HepG2 (cell line): ENCODE data around the gene GFRAL. TPM values are rescaled to one million over a fixed set of nuclear protein-coding genes. Genes with fewer than 3 reads are reported as not detected.

Experiments
- ATAC-seq: fragments of 200-7000 bp; cut with Tn5 transposase; 3 replicates; pipeline ENCODE4 v1.9.1; 2020; ENCODE audit warnings: mild to moderate bottlenecking, moderate library complexity
- BruUV-seq: library from RNA; stranded (reverse); fragments of 400-500 nt; replicated peaks from 2 replicates; lab custom pipeline; 2021; lab: Mats Ljungman, UMichigan
- CTCF ChIA-PET: fragments of 300-600 bp; formaldehyde crosslinking; extraction: SDS; loops from one replicate; lab custom pipeline; 2021; ENCODE audit warnings: low total read pairs, inconsistent platforms, low intra/inter-chr PET ratio; lab: Yijun Ruan, JAX
- POLR2A ChIA-PET: fragments of 350-600 bp; sonication (Branson Sonifier 250); formaldehyde crosslinking; loops from one replicate; lab custom pipeline; 2020; ENCODE audit warnings: antibody characterized with exemption, inconsistent platforms; lab: Yijun Ruan, JAX
- DNase-seq: peaks from one replicate; pipeline ENCODE4 v3.0.0-alpha.2; 2015; ENCODE audit warnings: low spot score
- FAIRE-seq: peaks from 3 replicates; lab custom pipeline; 2011; peaks lifted over from hg19 to GRCh38; lab: Jason Lieb, UNC
- H2AFZ ChIP-seq: one replicate; pipeline ENCODE4 v1.6.1; 2011; ENCODE audit warnings: low read length, inconsistent platforms
- H3K27ac ChIP-seq: fragments of 300-600 bp; 3 replicates; pipeline ENCODE4 v1.8.0; 2011; ENCODE audit warnings: mixed run types, mild to moderate bottlenecking, mixed read lengths, low read length, inconsistent platforms; ENCODE audit not compliant: insufficient read depth; ENCODE audit errors: extremely low read length
- H3K27me3 ChIP-seq, 2 experiments: fragments of 200-600 bp in 1 of 2; 2 replicates in 1 of 2; 3 replicates in 1 of 2; pipeline versions ENCODE4 v1.6.0 to v1.8.0; 2011; ENCODE audit warnings: low read length in 2 of 2, mild to moderate bottlenecking in 2 of 2, moderate library complexity in 2 of 2, inconsistent platforms in 1 of 2; ENCODE audit not compliant: insufficient read depth in 2 of 2, control insufficient read depth in 1 of 2
- H3K36me3 ChIP-seq, 2 experiments: fragments of 200-600 bp in 1 of 2; replicated peaks in 1 of 2; 2 replicates in 1 of 2; 3 replicates in 1 of 2; pipeline versions ENCODE4 v1.5.1 to v1.8.0; 2011; ENCODE audit warnings: low read length in 2 of 2, inconsistent platforms in 1 of 2; ENCODE audit not compliant: insufficient read depth in 2 of 2, control insufficient read depth in 1 of 2
- H3K4me1 ChIP-seq: 2 replicates; pipeline ENCODE4 v1.5.1; 2012; ENCODE audit warnings: low read length, inconsistent platforms; ENCODE audit not compliant: insufficient read depth
- H3K4me2 ChIP-seq: 2 replicates; pipeline ENCODE4 v1.6.0; 2011; ENCODE audit warnings: low read depth, low read length, inconsistent platforms
- H3K4me3 ChIP-seq, 3 experiments: fragments of 200-600 bp in 1 of 3; sonication (generic), shearing (Covaris generic) in 1 of 3; replicated peaks in 1 of 3; 2 replicates each; pipeline ENCODE4 v1.5.1; 2011 to 2016; ENCODE audit warnings: low read length in 3 of 3, inconsistent platforms in 2 of 3, low read depth in 2 of 3, mild to moderate bottlenecking in 2 of 3, control low read depth in 1 of 3, mixed read lengths in 1 of 3; ENCODE audit not compliant: insufficient read depth in 1 of 3
- H3K79me2 ChIP-seq: one replicate; pipeline ENCODE4 v1.6.1; 2011; ENCODE audit warnings: low read length, inconsistent platforms; ENCODE audit not compliant: insufficient read depth
- H3K9ac ChIP-seq: 2 replicates; pipeline ENCODE4 v1.6.0; 2011; ENCODE audit warnings: mild to moderate bottlenecking, low read depth, low read length, inconsistent platforms; ENCODE audit not compliant: insufficient read depth
- H3K9me3 ChIP-seq: 2 replicates; pipeline ENCODE4 v1.5.1; 2012; ENCODE audit warnings: mild to moderate bottlenecking, low read length
- H4K20me1 ChIP-seq: 2 replicates; pipeline ENCODE4 v1.6.0; 2011; ENCODE audit warnings: inconsistent platforms, mild to moderate bottlenecking, low read length, moderate library complexity; ENCODE audit not compliant: insufficient read depth
- GABPB1 ChIP-seq: IDR thresholded peaks from 2 replicates; pipeline ENCODE4 v1.6.1; 2016; ENCODE audit warnings: mild to moderate bottlenecking, missing genetic modification reagents, moderate library complexity, missing compliant biosample characterization
- NR1H2 ChIP-seq: sonication (generic); formaldehyde crosslinking; IDR thresholded peaks from 2 replicates; pipeline ENCODE4 v1.8.1; 2022; ENCODE audit warnings: low read depth, missing genetic modification reagents, borderline replicate concordance
- NR2C2 ChIP-seq: sonication (generic); formaldehyde crosslinking; IDR thresholded peaks from 2 replicates; pipeline ENCODE4 v1.4.0; 2020; ENCODE audit warnings: missing genetic modification reagents, mild to moderate bottlenecking, moderate library complexity, borderline replicate concordance
- PRDM15 ChIP-seq: sonication (generic); formaldehyde crosslinking; IDR thresholded peaks from 2 replicates; pipeline ENCODE4 v1.4.0; 2020; ENCODE audit warnings: missing genetic modification reagents
- SKI ChIP-seq: fragments of 450-650 bp; IDR thresholded peaks from one replicate; pipeline ENCODE4 v1.6.1; 2018; ENCODE audit warnings: mild to moderate bottlenecking; ENCODE audit not compliant: partially characterized antibody
- TCF7 ChIP-seq: sonication (generic); IDR thresholded peaks from 2 replicates; pipeline ENCODE4 v1.6.1; 2016; ENCODE audit warnings: antibody characterized with exemption, low read depth
- ZEB1 ChIP-seq: IDR thresholded peaks from 2 replicates; pipeline ENCODE4 v1.6.1; 2012; ENCODE audit warnings: mild to moderate bottlenecking, low read depth, inconsistent platforms; ENCODE audit not compliant: insufficient replicate concordance
- ZGPAT ChIP-seq: IDR thresholded peaks from 2 replicates; pipeline ENCODE4 v1.6.1; 2016; ENCODE audit warnings: mild to moderate bottlenecking
- ZNF138 ChIP-seq: sonication (generic); formaldehyde crosslinking; IDR thresholded peaks from 2 replicates; pipeline ENCODE4 v1.5.0; 2020; ENCODE audit warnings: mild to moderate bottlenecking, low read depth, missing genetic modification reagents
- ZNF3 ChIP-seq: IDR thresholded peaks from 2 replicates; pipeline ENCODE4 v1.7.0; 2017; ENCODE audit warnings: inconsistent platforms
- ZNF331 ChIP-seq: sonication (generic); formaldehyde crosslinking; IDR thresholded peaks from 2 replicates; pipeline ENCODE4 v1.4.0; 2020; ENCODE audit warnings: missing genetic modification reagents
- ZNF562 ChIP-seq: sonication (generic); formaldehyde crosslinking; IDR thresholded peaks from 2 replicates; pipeline ENCODE4 v1.8.0; 2022; ENCODE audit warnings: missing genetic modification reagents, borderline replicate concordance
- ZNF570 ChIP-seq: sonication (generic); formaldehyde crosslinking; IDR thresholded peaks from 2 replicates; pipeline ENCODE4 v1.4.0; 2020; ENCODE audit warnings: mild to moderate bottlenecking, missing genetic modification reagents, borderline replicate concordance
- ZNF607 ChIP-seq: sonication (generic); formaldehyde crosslinking; IDR thresholded peaks from 2 replicates; pipeline ENCODE4 v1.5.1; 2020; ENCODE audit warnings: missing genetic modification reagents, mild to moderate bottlenecking, borderline replicate concordance
- ZNF800 ChIP-seq: sonication (generic); formaldehyde crosslinking; IDR thresholded peaks from 2 replicates; pipeline ENCODE4 v1.4.0; 2020; ENCODE audit warnings: missing genetic modification reagents
- WGBS: methylation state at CpG from one replicate; pipeline ENCODE4 v1.1.6; 2017; ENCODE audit warnings: low lambda C conversion rate; 5-methylcytosine and 5-hydroxymethylcytosine counted together
- in situ Hi-C: cut with HindIII; loops from 2 replicates; pipeline ENCODE4 v1.10.0; 2017; ENCODE audit warnings: low pct_unique_long_range_greater_than_20kb; ENCODE audit not compliant: extremely low pct_ligation_motif_present
- intact Hi-C: fragments of 100-400 bp; cut with micrococcal nuclease; formaldehyde crosslinking; loops from one replicate; pipeline ENCODE4 v1.10.0; 2022; ENCODE audit not compliant: unreplicated experiment
- polyA plus RNA-seq, 8 experiments: library from polyadenylated mRNA; depleted of rRNA in 3 of 8; stranded (reverse) in 7 of 8; unstranded in 1 of 8; fragments of >200 nt; fragmentation: Illumina TruSeq in 4 of 8; extraction: Trizol in 4 of 8; gene quantifications; 2 replicates each; pipeline versions ENCODE4 v1.2.1 to v1.2.3, GENCODE V29; 2011 to 2016; ENCODE audit warnings: low read depth in 4 of 8, missing spikeins in 1 of 8, mixed read lengths in 1 of 8; ENCODE audit not compliant: insufficient read depth in 1 of 8
- total RNA-seq, 5 experiments: library from RNA; depleted of rRNA; stranded (reverse); fragments of >200 nt; fragmentation: Illumina TruSeq; extraction: Trizol; gene quantifications; 2 replicates each; pipeline ENCODE4 v1.2.3, GENCODE V29; 2016; ENCODE audit warnings: low read depth in 1 of 5
- TF ChIP-seq, protein P1 (sequence below): sonication (generic); formaldehyde crosslinking; IDR thresholded peaks from 2 replicates; pipeline ENCODE4 v1.8.1; 2022; ENCODE audit warnings: low read depth, mild to moderate bottlenecking, missing genetic modification reagents

The GFRAL gene
- total and polyA plus RNA-seq, 2 of the 13 experiments (the other 11 are each of a cell fraction or from before 2014, with no cell fraction given) = not detected

DNA sequence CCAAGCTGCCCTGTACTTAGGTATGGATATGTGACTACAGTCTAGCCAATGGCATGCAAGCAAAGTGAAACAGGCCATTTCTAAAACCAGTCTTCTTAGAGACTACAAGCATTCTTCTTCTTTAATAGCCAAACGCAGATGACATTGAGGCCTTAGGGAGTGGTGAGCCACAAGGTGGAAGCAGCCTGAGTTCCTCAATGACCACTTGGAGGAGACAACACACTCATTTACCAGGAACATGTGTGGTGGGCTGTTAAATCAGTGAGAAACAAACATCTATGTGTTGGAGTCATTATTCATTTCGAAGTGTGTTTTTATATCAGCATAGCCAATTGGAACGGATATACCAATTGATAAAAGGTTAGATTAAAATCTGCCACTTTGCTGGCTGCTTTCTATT, 122.0 kb downstream of the GFRAL start:
- Histone ChIP-seq H3K9ac (no peak overlapping the region), H4K20me1 (no peaks in the 10 kb centered on the region), H3K36me3 (no peaks in the 10 kb centered on the region), H3K27ac (no peak overlapping the region), H3K79me2 (no peaks in the 10 kb centered on the region), H3K4me1 (no peaks in the 10 kb centered on the region), H3K4me3 (no peak overlapping the region), H3K27me3 (no peaks in the 10 kb centered on the region), H3K4me2 (no peak overlapping the region)
- in situ Hi-C loops = loop anchor here (10.0 to 25.0 kb wide), 2 partner anchors 513 to 846 kb away; no protein-coding TSS in a partner anchor
- 4% methylated on average over 3 of the region's 3 CpGs for WGBS
- CTCF ChIA-PET = no interaction called here
- no TSS peak for BruUV-seq
- intact Hi-C loops = loop anchor here (10.0 kb wide), 1 partner anchor 1146 kb away; no protein-coding TSS in a partner anchor
- TF ChIP-seq GABPB1 (CRISPR knock-in tag) (no peak), ZNF800 (CRISPR knock-in tag) (no peak), ZNF607 (CRISPR knock-in tag) (no peak), ZNF562 (CRISPR knock-in tag) (no peak), TCF7 (no peak), ZNF570 (CRISPR knock-in tag) (no peak), ZGPAT (CRISPR knock-in tag) (no peak), PRDM15 (CRISPR knock-in tag) (no peak), ZNF3 (CRISPR knock-in tag) (no peak), NR2C2 (CRISPR knock-in tag) (no peak), ZEB1 (no peak), SKI (no peak), NR1H2 (CRISPR knock-in tag) (no peak), ZNF331 (CRISPR knock-in tag) (no peak), ZNF138 (CRISPR knock-in tag) (no peak)
- TF ChIP-seq, protein P1, sequence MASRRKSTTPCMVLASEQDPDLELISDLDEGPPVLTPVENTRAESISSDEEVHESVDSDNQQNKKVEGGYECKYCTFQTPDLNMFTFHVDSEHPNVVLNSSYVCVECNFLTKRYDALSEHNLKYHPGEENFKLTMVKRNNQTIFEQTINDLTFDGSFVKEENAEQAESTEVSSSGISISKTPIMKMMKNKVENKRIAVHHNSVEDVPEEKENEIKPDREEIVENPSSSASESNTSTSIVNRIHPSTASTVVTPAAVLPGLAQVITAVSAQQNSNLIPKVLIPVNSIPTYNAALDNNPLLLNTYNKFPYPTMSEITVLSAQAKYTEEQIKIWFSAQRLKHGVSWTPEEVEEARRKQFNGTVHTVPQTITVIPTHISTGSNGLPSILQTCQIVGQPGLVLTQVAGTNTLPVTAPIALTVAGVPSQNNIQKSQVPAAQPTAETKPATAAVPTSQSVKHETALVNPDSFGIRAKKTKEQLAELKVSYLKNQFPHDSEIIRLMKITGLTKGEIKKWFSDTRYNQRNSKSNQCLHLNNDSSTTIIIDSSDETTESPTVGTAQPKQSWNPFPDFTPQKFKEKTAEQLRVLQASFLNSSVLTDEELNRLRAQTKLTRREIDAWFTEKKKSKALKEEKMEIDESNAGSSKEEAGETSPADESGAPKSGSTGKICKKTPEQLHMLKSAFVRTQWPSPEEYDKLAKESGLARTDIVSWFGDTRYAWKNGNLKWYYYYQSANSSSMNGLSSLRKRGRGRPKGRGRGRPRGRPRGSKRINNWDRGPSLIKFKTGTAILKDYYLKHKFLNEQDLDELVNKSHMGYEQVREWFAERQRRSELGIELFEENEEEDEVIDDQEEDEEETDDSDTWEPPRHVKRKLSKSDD (CRISPR knock-in tag) = no peak
- TF ChIP-seq, all 625 proteins: peak for 0
- Histone ChIP-seq H3K9me3 (no peaks in the 10 kb centered on the region), H2AFZ (no peak overlapping the region)
- no peak for FAIRE-seq
- no peak for DNase-seq
- ATAC-seq = no peak
- POLR2A ChIA-PET = no interaction called here
